IMR-90 (cell line): ENCODE data around the gene BMP2K. TPM values are rescaled to one million over a fixed set of nuclear protein-coding genes. Genes with fewer than 3 reads are reported as not detected.

Source experiments
- ATAC-seq: fragments of 200-7000 bp; cut with Tn5 transposase; 2 replicates; pipeline ENCODE4 v1.9.1; 2020; ENCODE audit warnings: low read depth, mild to moderate bottlenecking, moderate library complexity
- BruUV-seq: library from RNA; stranded (reverse); fragments of 400-500 nt; replicated peaks from 2 replicates; lab custom pipeline; 2021; lab: Mats Ljungman, UMichigan
- CTCF ChIA-PET: fragments of 300-600 bp; formaldehyde crosslinking; extraction: SDS; loops from one replicate; lab custom pipeline; 2021; ENCODE audit warnings: antibody characterized with exemption; lab: Yijun Ruan, JAX
- POLR2A ChIA-PET: fragments of 300-600 bp; sonication (Branson Sonifier 250); formaldehyde crosslinking; loops from one replicate; lab custom pipeline; 2022; ENCODE audit warnings: antibody characterized with exemption; ENCODE audit not compliant: unreplicated experiment; lab: Charles Lee
- DNase-seq: peaks from one replicate; pipeline ENCODE4 v3.0.0; 2013
- H2AFZ ChIP-seq: replicated peaks from 2 replicates; pipeline ENCODE3; 2013; ENCODE audit warnings: low read length, mild to moderate bottlenecking; ENCODE audit not compliant: poor library complexity
- H2AK5ac ChIP-seq: 2 replicates; pipeline ENCODE4 v1.6.1; 2013; ENCODE audit warnings: low read depth, low read length, inconsistent platforms
- H2AK9ac ChIP-seq: replicated peaks from 2 replicates; pipeline ENCODE3; 2013; ENCODE audit warnings: mild to moderate bottlenecking, low read depth, low read length, moderate library complexity; ENCODE audit not compliant: poor library complexity
- H2BK120ac ChIP-seq: 2 replicates; pipeline ENCODE4 v1.6.1; 2013; ENCODE audit warnings: low read depth, low read length, inconsistent platforms
- H2BK15ac ChIP-seq: 3 replicates; pipeline ENCODE4 v1.6.1; 2013; ENCODE audit warnings: low read depth, low read length, inconsistent platforms
- H2BK20ac ChIP-seq: 2 replicates; pipeline ENCODE4 v1.6.1; 2013; ENCODE audit warnings: low read depth, mild to moderate bottlenecking, inconsistent platforms, low read length, moderate library complexity
- H2BK5ac ChIP-seq: 2 replicates; pipeline ENCODE4 v1.6.1; 2013; ENCODE audit warnings: mild to moderate bottlenecking, low read depth, low read length, inconsistent platforms; ENCODE audit not compliant: poor library complexity, severe bottlenecking
- H3K14ac ChIP-seq: replicated peaks from 2 replicates; pipeline ENCODE4 v1.6.1; 2013; ENCODE audit warnings: low read depth, low read length, inconsistent platforms
- H3K18ac ChIP-seq: 2 replicates; pipeline ENCODE4 v1.6.1; 2013; ENCODE audit warnings: low read depth, low read length, control low read depth
- H3K23ac ChIP-seq: 2 replicates; pipeline ENCODE4 v1.6.1; 2013; ENCODE audit warnings: low read depth, low read length, inconsistent platforms
- H3K27ac ChIP-seq: 2 replicates; pipeline ENCODE4 v1.5.1; 2013; ENCODE audit warnings: mild to moderate bottlenecking, control low read depth, low read length; ENCODE audit not compliant: insufficient read depth
- H3K27me3 ChIP-seq: 2 replicates; pipeline ENCODE4 v1.6.1; 2013; ENCODE audit warnings: low read length; ENCODE audit not compliant: control insufficient read depth, insufficient read depth
- H3K36me3 ChIP-seq: 2 replicates; pipeline ENCODE4 v1.6.1; 2013; ENCODE audit warnings: low read length, mixed read lengths; ENCODE audit not compliant: control insufficient read depth, insufficient read depth
- H3K4ac ChIP-seq: 2 replicates; pipeline ENCODE4 v1.6.1; 2013; ENCODE audit warnings: low read depth, low read length, inconsistent platforms
- H3K4me1 ChIP-seq: 2 replicates; pipeline ENCODE4 v1.6.1; 2013; ENCODE audit warnings: low read length, mixed read lengths; ENCODE audit not compliant: control insufficient read depth, insufficient read depth
- H3K4me2 ChIP-seq: 2 replicates; pipeline ENCODE4 v1.6.1; 2013; ENCODE audit warnings: low read depth, mild to moderate bottlenecking, control low read depth, low read length, moderate library complexity
- H3K4me3 ChIP-seq: 2 replicates; pipeline ENCODE4 v1.5.1; 2013; ENCODE audit warnings: low read depth, mild to moderate bottlenecking, control low read depth, low read length, moderate library complexity; ENCODE audit not compliant: insufficient read depth
- H3K56ac ChIP-seq: 2 replicates; pipeline ENCODE4 v1.6.1; 2013; ENCODE audit warnings: low read length, inconsistent platforms; ENCODE audit not compliant: insufficient read depth; ENCODE audit errors: extremely low read depth
- H3K79me1 ChIP-seq, 2 experiments: 2 replicates each; pipeline ENCODE4 v1.6.1; 2013; ENCODE audit warnings: low read length in 2 of 2, inconsistent platforms in 1 of 2, low read depth in 1 of 2
- H3K9ac ChIP-seq: 2 replicates; pipeline ENCODE4 v1.6.1; 2013; ENCODE audit warnings: low read depth, low read length, control low read depth
- H3K9me1 ChIP-seq: 2 replicates; pipeline ENCODE4 v1.6.1; 2013; ENCODE audit warnings: low read length, inconsistent platforms; ENCODE audit not compliant: insufficient read depth
- H3K9me3 ChIP-seq: 2 replicates; pipeline ENCODE4 v1.6.1; 2013; ENCODE audit warnings: low read length; ENCODE audit not compliant: control insufficient read depth, insufficient read depth
- H4K20me1 ChIP-seq: 2 replicates; pipeline ENCODE4 v1.6.1; 2013; ENCODE audit warnings: low read length, inconsistent platforms; ENCODE audit not compliant: insufficient read depth
- H4K5ac ChIP-seq: 2 replicates; pipeline ENCODE4 v1.6.1; 2013; ENCODE audit warnings: mild to moderate bottlenecking, low read depth, low read length, control low read depth
- H4K8ac ChIP-seq, 2 experiments: 2 replicates each; pipeline ENCODE4 v1.6.1; 2013; ENCODE audit warnings: low read depth in 2 of 2, low read length in 2 of 2, control low read depth in 1 of 2, inconsistent platforms in 1 of 2
- H4K91ac ChIP-seq: 2 replicates; pipeline ENCODE4 v1.6.1; 2013; ENCODE audit warnings: low read depth, low read length, inconsistent platforms; ENCODE audit not compliant: insufficient read depth
- BHLHE40 ChIP-seq: fragments of 150-350 bp; IDR thresholded peaks from 2 replicates; pipeline ENCODE4 v1.6.1; 2016; ENCODE audit warnings: mild to moderate bottlenecking, low read depth, low read length
- CHD1 ChIP-seq: IDR thresholded peaks from 2 replicates; pipeline ENCODE4 v1.6.1; 2012; ENCODE audit warnings: low read depth, low read length, improper control_type of control experiment
- MAZ ChIP-seq: IDR thresholded peaks from 2 replicates; pipeline ENCODE4 v1.6.1; 2012; ENCODE audit warnings: low read depth, mild to moderate bottlenecking, low read length, improper control_type of control experiment, moderate library complexity, borderline replicate concordance
- WGBS, 2 experiments: methylation state at CpG; one replicate each; pipeline versions ENCODE4 v1.1.5 to v1.1.7; 2013; ENCODE audit warnings: missing lambda C conversion rate in 2 of 2; ENCODE audit not compliant: insufficient read length in 1 of 2; ENCODE audit errors: extremely low coverage in 2 of 2; 5-methylcytosine and 5-hydroxymethylcytosine counted together
- dilution Hi-C: fragments of 300-500 bp; cut with HindIII; formaldehyde crosslinking; loops from one replicate; pipeline ENCODE4 v1.14.3; 2018; ENCODE audit warnings: low sequenced_read_pairs; ENCODE audit not compliant: unreplicated experiment
- in situ Hi-C: fragments of 300-500 bp; cut with MboI; formaldehyde crosslinking; loops from 3 replicates; pipeline ENCODE4 v1.14.3; 2019; ENCODE audit warnings: low sequenced_read_pairs, inconsistent platforms, mixed read lengths
- intact Hi-C: fragments of 100-400 bp; cut with micrococcal nuclease; formaldehyde crosslinking; loops from 2 replicates; pipeline ENCODE4 v1.10.0; 2022
- polyA plus RNA-seq, 3 experiments: library from polyadenylated mRNA; depleted of rRNA; stranded (reverse); fragments of >200 nt; gene quantifications; 2 replicates each; pipeline ENCODE4 v1.2.3, GENCODE V29; 2012; ENCODE audit warnings: low replicate concordance in 1 of 3
- total RNA-seq: library from RNA; depleted of rRNA; stranded (reverse); fragments of >200 nt; gene quantifications from 2 replicates; pipeline ENCODE4 v1.2.3, GENCODE V29; 2012

The BMP2K gene
- total and polyA plus RNA-seq, 2 of the 4 experiments (the other 2 are of a cell fraction): 15.8 to 46.1 TPM

- Histone ChIP-seq H3K23ac (no peak overlapping the region), H4K20me1 (no peaks in the 10 kb centered on the region; the same call in 1 of the 2 replicates), H2BK120ac (no peak overlapping the region), H3K4ac (no peak overlapping the region), H3K18ac (no peak overlapping the region), H3K27me3 (peaks cover 14% of the 10 kb centered on the region), H2BK20ac (no peak overlapping the region), H3K36me3 (no peaks in the 10 kb centered on the region), H3K56ac (no peak overlapping the region), H3K14ac (no peak overlapping the region), H4K8ac (no peak overlapping the region), H2BK15ac (no peak overlapping the region), H3K79me1 (peaks cover 17 to 19% of the 10 kb centered on the region in 2 experiments), H2BK5ac (no peak overlapping the region), H3K4me3 (no peak overlapping the region), H2AK9ac (no peak overlapping the region), H3K27ac (no peak overlapping the region), H3K4me1 (peaks cover 2% of the 10 kb centered on the region; the same call in 1 of the 2 replicates), H4K5ac (no peak overlapping the region), H4K91ac (no peak overlapping the region), H3K9ac (no peak overlapping the region), H2AK5ac (no peak overlapping the region), H3K4me2 (no peak overlapping the region), H3K9me3 (no peaks in the 10 kb centered on the region), H3K9me1 (peaks cover 3% of the 10 kb centered on the region), H2AFZ (no peak overlapping the region)
- BruUV-seq: no TSS peak
- intact Hi-C loops (no loop called here), in situ Hi-C loops (loop anchor here (10.0 to 25.0 kb wide), 2 partner anchors 1254 to 1397 kb away; partner anchors contain the start of genes CFAP299 and PRDM8), dilution Hi-C loops (no loop called here)
- no peak for TF ChIP-seq CHD1
- TF ChIP-seq MAZ: no peak
- no peak for TF ChIP-seq BHLHE40
- POLR2A ChIA-PET: no interaction called here
- DNase-seq: no peak
- ATAC-seq: no peak
- CTCF ChIA-PET: no interaction called here
- WGBS, 2 experiments: no CpG with 5 or more reads among the region's 5 CpGs
Observed at GRCh38 chr4:78940752-78941151, 164.6 kb downstream of the BMP2K start.
